WERI-Rb-1 (cell line): ENCODE measurements around the gene LORICRIN.

Source experiments
- DNase-seq: peaks from one replicate; pipeline ENCODE4 v3.0.0-alpha.2; 2020
- H3K27ac ChIP-seq: fragments of 250-450 bp; sonication (Bioruptor Pico); 2 replicates; pipeline ENCODE4 v1.5.1; 2020; ENCODE audit warnings: mild to moderate bottlenecking, moderate library complexity
- H3K27me3 ChIP-seq: fragments of 250-450 bp; sonication (Bioruptor Pico); 2 replicates; pipeline ENCODE4 v1.5.1; 2021; ENCODE audit warnings: mild to moderate bottlenecking, low read depth, moderate library complexity; ENCODE audit not compliant: insufficient read depth, severe bottlenecking
- H3K36me3 ChIP-seq: fragments of 250-450 bp; sonication (Bioruptor Pico); 2 replicates; pipeline ENCODE4 v1.5.1; 2020; ENCODE audit warnings: mild to moderate bottlenecking, moderate library complexity
- H3K4me3 ChIP-seq: 2 replicates; pipeline ENCODE4 v1.5.1; 2011; ENCODE audit warnings: low read depth, mild to moderate bottlenecking, control low read depth, low read length
- H3K9me3 ChIP-seq: fragments of 250-450 bp; sonication (Bioruptor Pico); 2 replicates; pipeline ENCODE4 v1.5.1; 2021; ENCODE audit warnings: mild to moderate bottlenecking, moderate library complexity; ENCODE audit not compliant: severe bottlenecking
- CTCF ChIP-seq: IDR thresholded peaks from 2 replicates; pipeline ENCODE4 v1.5.1; 2011; ENCODE audit warnings: low read depth, mild to moderate bottlenecking, control low read depth, inconsistent platforms, low read length

Gene LORICRIN

GRCh38 chr1:153251087-153251486 lies 8.4 kb upstream of the LORICRIN start:
- H3K36me3 ChIP-seq: no peaks in the 10 kb centered on the region
- H3K4me3 ChIP-seq: no peak overlapping the region
- no peak for DNase-seq
- H3K27ac ChIP-seq: no peak overlapping the region
- no peaks in the 10 kb centered on the region for H3K27me3 ChIP-seq
- no peaks in the 10 kb centered on the region for H3K9me3 ChIP-seq
- no peak for TF ChIP-seq CTCF

- no peaks in the 10 kb centered on the region for H3K9me3 ChIP-seq
- no peaks in the 10 kb centered on the region for H3K27me3 ChIP-seq
- H3K27ac ChIP-seq: no peak overlapping the region
- H3K4me3 ChIP-seq: no peak overlapping the region
- H3K36me3 ChIP-seq: no peaks in the 10 kb centered on the region
- no peak for TF ChIP-seq CTCF
- DNase-seq: no peak
Measured at GRCh38 chr1:153251562-153251961, 7.9 kb upstream of the LORICRIN start.

GRCh38 chr1:153251988-153252387 lies 7.5 kb upstream of the LORICRIN start:
- no peak overlapping the region for H3K4me3 ChIP-seq
- TF ChIP-seq CTCF: peak; percentile 39; the same call in 1 of the 2 replicates
- DNase-seq: peak; percentile 84
- no peaks in the 10 kb centered on the region for H3K36me3 ChIP-seq
- H3K27ac ChIP-seq: no peak overlapping the region; the same call in 1 of the 2 replicates
- H3K9me3 ChIP-seq: no peaks in the 10 kb centered on the region
- no peaks in the 10 kb centered on the region for H3K27me3 ChIP-seq

GRCh38 chr1:153253076-153253475 lies 6.4 kb upstream of the LORICRIN start:
- no peaks in the 10 kb centered on the region for H3K27me3 ChIP-seq
- TF ChIP-seq CTCF: no peak
- H3K4me3 ChIP-seq: no peak overlapping the region
- peak overlapping the region; percentile 21; the same call in 1 of the 2 replicates for H3K27ac ChIP-seq
- DNase-seq: peak; percentile 71
- no peaks in the 10 kb centered on the region for H3K9me3 ChIP-seq
- H3K36me3 ChIP-seq: no peaks in the 10 kb centered on the region

GRCh38 chr1:153253693-153254092 lies 5.8 kb upstream of the LORICRIN start:
- Histone ChIP-seq H3K4me3 (no peak overlapping the region), H3K36me3 (no peaks in the 10 kb centered on the region), H3K27ac (no peak overlapping the region), H3K27me3 (no peaks in the 10 kb centered on the region), H3K9me3 (no peaks in the 10 kb centered on the region)
- no peak for DNase-seq
- TF ChIP-seq CTCF: no peak

- Histone ChIP-seq H3K36me3 (no peaks in the 10 kb centered on the region), H3K4me3 (peak overlapping the region; percentile 53), H3K27ac (no peak overlapping the region), H3K27me3 (peaks cover 28% of the 10 kb centered on the region), H3K9me3 (peaks cover 5% of the 10 kb centered on the region)
- DNase-seq: peak; percentile 56
- no peak for TF ChIP-seq CTCF
Measured at GRCh38 chr1:153260585-153261280, 1.2 kb downstream of the LORICRIN start.
